Body of pancreas (tissue), 4 donors: ENCODE results near the gene LRRC3. TPM values are rescaled to one million over a fixed set of nuclear protein-coding genes. Genes with fewer than 3 reads are reported as not detected.

ENCODE experiments used
- ATAC-seq: fragments of 150-250 bp; one replicate; pipeline ENCODE4 v1.9.1; 2016
- DNase-seq, 4 donors: peaks; one replicate each; pipeline ENCODE4 v3.0.0-alpha.2; 2019
- H3K27ac ChIP-seq, 4 donors: fragments of 200-600 bp; sonication (generic); 1 replicate in 3 of 4; 2 replicates in 1 of 4; pipeline versions ENCODE4 v1.5.1 to v1.6.1; 2016 to 2019; ENCODE audit warnings: mild to moderate bottlenecking in 1 of 4, mixed read lengths in 1 of 4, moderate library complexity in 1 of 4
- H3K27me3 ChIP-seq, 2 donors: fragments of 200-600 bp; sonication (generic); one replicate each; pipeline ENCODE4 v1.6.0; 2016; ENCODE audit warnings: mild to moderate bottlenecking in 1 of 2
- H3K36me3 ChIP-seq, 2 donors: fragments of 200-600 bp; sonication (generic); replicated peaks in 1 of 2; 2 replicates each; pipeline ENCODE4 v1.5.1; 2016; ENCODE audit warnings: low read depth in 2 of 2; ENCODE audit not compliant: insufficient read depth in 1 of 2
- H3K4me1 ChIP-seq: fragments of 200-600 bp; sonication (generic); one replicate; pipeline ENCODE4 v1.6.0; 2016
- H3K4me3 ChIP-seq, 2 donors: fragments of 200-600 bp; sonication (generic); 1 replicate in 1 of 2; 2 replicates in 1 of 2; pipeline ENCODE4 v1.5.1; 2016 to 2019
- H3K9me3 ChIP-seq, 3 donors: fragments of 200-600 bp; sonication (generic); 1 replicate in 2 of 3; 2 replicates in 1 of 3; pipeline ENCODE4 v1.5.1; 2016
- POLR2A ChIP-seq, 3 donors: fragments of 450-650 bp; IDR thresholded peaks; one replicate each; pipeline ENCODE4 v1.6.1; 2016; ENCODE audit warnings: antibody characterized with exemption in 3 of 3, mild to moderate bottlenecking in 2 of 3
- WGBS, 2 donors: methylation state at CpG; one replicate each; pipeline ENCODE4 v1.1.5; 2017; 5-methylcytosine and 5-hydroxymethylcytosine counted together
- intact Hi-C: fragments of 100-400 bp; cut with DNase I; formaldehyde crosslinking; loops from one replicate; pipeline ENCODE4 v1.15.1; 2023
- small RNA-seq: library from RNA; depleted of rRNA; stranded (forward); fragments of <200 nt; gene quantifications from one replicate; pipeline ENCODE3, GENCODE V24; 2016
- total RNA-seq, 2 donors: library from RNA; depleted of rRNA; stranded (reverse); fragments of >200 nt; gene quantifications; one replicate each; pipeline ENCODE4 v1.1.0, GENCODE V29; 2016
- TF ChIP-seq, protein P1 (sequence below), 7 experiments: fragments of 450-650 bp in 4 of 7; fragments of 200-600 bp in 3 of 7; sonication (generic) in 3 of 7; IDR thresholded peaks; one replicate each; pipeline ENCODE4 v1.5.1; 2016 to 2019; ENCODE audit warnings: antibody characterized with exemption in 7 of 7

LRRC3 gene
- total RNA-seq, 2 donors from 2014 or later, result 0.33 to 1.0 TPM

DNA sequence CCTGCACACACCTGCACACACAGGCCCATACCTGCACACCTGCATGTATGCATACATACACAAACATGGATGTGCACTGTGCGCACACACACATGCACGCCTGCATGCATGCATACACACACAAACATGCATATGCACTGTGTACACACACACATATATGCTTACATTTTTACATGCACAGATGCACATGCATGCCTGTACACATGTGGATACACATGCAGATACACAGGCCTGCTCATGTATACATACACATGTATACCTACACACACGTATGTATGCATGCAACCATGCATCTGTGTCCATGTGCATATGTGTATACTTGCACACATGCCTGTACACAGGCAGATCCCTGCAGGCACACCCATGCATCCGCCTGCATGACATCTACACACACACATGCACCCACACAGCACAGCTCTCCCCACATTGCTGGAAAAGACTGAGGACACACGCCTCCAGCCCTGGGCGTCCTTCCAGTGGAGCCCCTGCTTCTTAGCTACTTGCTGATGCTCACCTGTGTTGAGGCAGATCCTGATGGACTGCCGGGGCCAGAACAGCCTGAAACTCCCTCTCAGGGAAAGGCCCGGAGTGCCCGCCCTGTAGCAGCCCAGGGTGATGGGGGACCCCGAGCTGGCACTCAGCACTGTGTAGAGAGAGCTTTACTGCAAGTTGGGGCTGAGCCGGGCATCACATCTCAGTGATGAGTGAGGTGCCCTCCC lies 56.1 kb downstream of the LRRC3 start:
- no peaks in the 10 kb centered on the region for H3K27me3 ChIP-seq
- intact Hi-C loops, result loop anchor here (10.0 kb wide), 1 partner anchor 293 kb away; the partner anchor contains the start of gene UBE2G2
- DNase-seq, result no peak

More for the DNA sequence above, 56.1 kb downstream of the LRRC3 start:
- Histone ChIP-seq H3K4me1 (peaks cover 14% of the 10 kb centered on the region), H3K9me3 (no peaks in the 10 kb centered on the region), H3K27ac (no peak overlapping the region), H3K4me3 (no peak overlapping the region), H3K36me3 (no peaks in the 10 kb centered on the region)
- TF ChIP-seq POLR2A (IDR thresholded peaks at IDR 0.05), result no peak
- TF ChIP-seq, protein P1, sequence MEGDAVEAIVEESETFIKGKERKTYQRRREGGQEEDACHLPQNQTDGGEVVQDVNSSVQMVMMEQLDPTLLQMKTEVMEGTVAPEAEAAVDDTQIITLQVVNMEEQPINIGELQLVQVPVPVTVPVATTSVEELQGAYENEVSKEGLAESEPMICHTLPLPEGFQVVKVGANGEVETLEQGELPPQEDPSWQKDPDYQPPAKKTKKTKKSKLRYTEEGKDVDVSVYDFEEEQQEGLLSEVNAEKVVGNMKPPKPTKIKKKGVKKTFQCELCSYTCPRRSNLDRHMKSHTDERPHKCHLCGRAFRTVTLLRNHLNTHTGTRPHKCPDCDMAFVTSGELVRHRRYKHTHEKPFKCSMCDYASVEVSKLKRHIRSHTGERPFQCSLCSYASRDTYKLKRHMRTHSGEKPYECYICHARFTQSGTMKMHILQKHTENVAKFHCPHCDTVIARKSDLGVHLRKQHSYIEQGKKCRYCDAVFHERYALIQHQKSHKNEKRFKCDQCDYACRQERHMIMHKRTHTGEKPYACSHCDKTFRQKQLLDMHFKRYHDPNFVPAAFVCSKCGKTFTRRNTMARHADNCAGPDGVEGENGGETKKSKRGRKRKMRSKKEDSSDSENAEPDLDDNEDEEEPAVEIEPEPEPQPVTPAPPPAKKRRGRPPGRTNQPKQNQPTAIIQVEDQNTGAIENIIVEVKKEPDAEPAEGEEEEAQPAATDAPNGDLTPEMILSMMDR (IDR thresholded peaks at IDR 0.05), result no peak
- no peak for ATAC-seq
- WGBS, 2 donors, result 73 to 86% methylated on average over 10 to 11 of the region's 11 CpGs

Small RNAs within 50 kb of the gene (small RNA-seq; reads per million reads assigned to genes)
- gene RF00285, result not detected

Other genes with a start within 250 kb of the LRRC3 start
- gene ICOSLG, start 214.6 kb upstream of the LRRC3 start, total RNA-seq, result 1 to 10 TPM; 1.6 to 2.0 TPM
- not detected for gene DNMT3L, start 193.6 kb upstream of the LRRC3 start, total RNA-seq
- gene AIRE, start 169.6 kb upstream of the LRRC3 start, total RNA-seq, result 1 to 10 TPM in 1 of 2 donors, not detected in 1; 1.0 TPM
- gene PFKL, start 155.5 kb upstream of the LRRC3 start, total RNA-seq, result 100 to 1,000 TPM in 1 of 2 donors, 10 to 100 TPM in 1; 56.8 to 104 TPM
- 10 to 100 TPM; 24.6 to 43.8 TPM for gene CFAP410, start 116.1 kb upstream of the LRRC3 start, total RNA-seq
- 1 to 10 TPM; 2.1 to 2.3 TPM for gene TRPM2, start 101.9 kb upstream of the LRRC3 start, total RNA-seq
- gene KRTAP10-1, start 84.7 kb downstream of the LRRC3 start, total RNA-seq, result not detected
- gene KRTAP10-2, start 96.0 kb downstream of the LRRC3 start, total RNA-seq, result not detected
- not detected for gene KRTAP10-3, start 103.3 kb downstream of the LRRC3 start, total RNA-seq
- gene KRTAP10-4, start 118.2 kb downstream of the LRRC3 start, total RNA-seq, result not detected
- gene KRTAP10-5, start 125.1 kb downstream of the LRRC3 start, total RNA-seq, result not detected
- gene KRTAP10-6, start 137.0 kb downstream of the LRRC3 start, total RNA-seq, result not detected
- not detected for gene KRTAP10-7, start 145.1 kb downstream of the LRRC3 start, total RNA-seq
- not detected for gene KRTAP10-8, start 156.6 kb downstream of the LRRC3 start, total RNA-seq
- gene KRTAP10-9, start 171.6 kb downstream of the LRRC3 start, total RNA-seq, result not detected
- gene KRTAP10-10, start 181.8 kb downstream of the LRRC3 start, total RNA-seq, result not detected
- not detected for gene KRTAP10-11, start 190.9 kb downstream of the LRRC3 start, total RNA-seq
- gene KRTAP12-4, start 199.1 kb downstream of the LRRC3 start, total RNA-seq, result not detected
- not detected for gene KRTAP12-3, start 202.4 kb downstream of the LRRC3 start, total RNA-seq
- gene KRTAP12-2, start 211.4 kb downstream of the LRRC3 start, total RNA-seq, result not detected
- not detected for gene KRTAP12-1, start 226.7 kb downstream of the LRRC3 start, total RNA-seq
- not detected for gene KRTAP10-12, start 241.7 kb downstream of the LRRC3 start, total RNA-seq